B cell (primary cell): ENCODE results near the gene SLC26A3.

Experiments
- EZH2 ChIP-seq: IDR thresholded peaks from 2 replicates; pipeline ENCODE4 v1.6.1; 2012; ENCODE audit warnings: borderline replicate concordance, low read depth, mild to moderate bottlenecking, moderate library complexity, low read length; ENCODE audit not compliant: insufficient read depth, poor library complexity, severe bottlenecking
- TF ChIP-seq, protein P1 (sequence below): fragments of 200-600 bp; IDR thresholded peaks from one replicate; pipeline ENCODE4 v1.8.0; 2022; ENCODE audit warnings: antibody characterized with exemption, mild to moderate bottlenecking

DNA sequence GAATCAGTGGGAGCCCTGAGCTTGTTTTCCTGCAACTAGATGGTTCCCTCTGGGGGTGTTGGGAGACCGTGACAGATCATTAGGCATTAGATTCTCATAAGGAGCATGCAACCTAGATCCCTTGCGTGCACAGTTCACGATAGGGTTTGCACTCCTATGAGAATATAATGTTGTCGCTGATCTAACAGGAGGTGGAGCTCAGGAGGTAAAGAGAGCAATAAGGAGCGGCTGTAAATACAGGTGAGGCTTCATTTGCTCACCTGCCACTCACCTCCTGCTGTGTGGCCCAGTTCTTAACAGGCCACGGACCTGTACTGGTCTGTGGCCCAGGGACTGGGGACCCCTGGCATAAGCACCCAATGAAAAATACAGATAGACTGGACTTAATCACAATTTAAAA lies 10.7 kb downstream of the SLC26A3 start:
- TF ChIP-seq, protein P1, sequence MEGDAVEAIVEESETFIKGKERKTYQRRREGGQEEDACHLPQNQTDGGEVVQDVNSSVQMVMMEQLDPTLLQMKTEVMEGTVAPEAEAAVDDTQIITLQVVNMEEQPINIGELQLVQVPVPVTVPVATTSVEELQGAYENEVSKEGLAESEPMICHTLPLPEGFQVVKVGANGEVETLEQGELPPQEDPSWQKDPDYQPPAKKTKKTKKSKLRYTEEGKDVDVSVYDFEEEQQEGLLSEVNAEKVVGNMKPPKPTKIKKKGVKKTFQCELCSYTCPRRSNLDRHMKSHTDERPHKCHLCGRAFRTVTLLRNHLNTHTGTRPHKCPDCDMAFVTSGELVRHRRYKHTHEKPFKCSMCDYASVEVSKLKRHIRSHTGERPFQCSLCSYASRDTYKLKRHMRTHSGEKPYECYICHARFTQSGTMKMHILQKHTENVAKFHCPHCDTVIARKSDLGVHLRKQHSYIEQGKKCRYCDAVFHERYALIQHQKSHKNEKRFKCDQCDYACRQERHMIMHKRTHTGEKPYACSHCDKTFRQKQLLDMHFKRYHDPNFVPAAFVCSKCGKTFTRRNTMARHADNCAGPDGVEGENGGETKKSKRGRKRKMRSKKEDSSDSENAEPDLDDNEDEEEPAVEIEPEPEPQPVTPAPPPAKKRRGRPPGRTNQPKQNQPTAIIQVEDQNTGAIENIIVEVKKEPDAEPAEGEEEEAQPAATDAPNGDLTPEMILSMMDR, result no peak
- no peak for TF ChIP-seq EZH2
